ENCODE data around the gene ESYT3.

ESYT3 gene

DNA sequence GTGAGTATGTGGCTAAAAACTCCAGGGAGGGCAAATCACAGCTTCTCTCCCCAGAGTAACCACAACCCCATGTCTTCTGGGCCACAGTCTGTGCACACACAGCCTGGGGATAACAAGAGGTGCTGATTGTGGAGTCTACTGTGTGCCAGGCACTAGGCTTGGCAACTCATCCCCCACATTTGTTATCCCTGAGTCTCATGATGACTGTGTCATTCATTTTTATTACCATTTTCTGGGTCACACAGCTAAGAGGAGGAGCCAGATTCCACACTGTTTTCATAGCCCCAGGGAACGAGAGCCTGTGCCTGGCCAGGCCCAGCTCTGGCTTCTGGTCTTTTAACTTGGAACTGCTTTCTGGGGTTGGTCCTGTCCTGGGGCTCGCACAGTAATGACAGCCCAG lies 34.5 kb downstream of the ESYT3 start:
- no peak overlapping the region for H2AFZ ChIP-seq (ENCODE audit: low read depth, low read length, severe bottlenecking)
- no peak overlapping the region for H3K4me3 ChIP-seq (ENCODE audit: insufficient read depth, low read length, poor library complexity, severe bottlenecking)
- H3K27ac ChIP-seq (ENCODE audit: low read depth, low read length), result no peak overlapping the region
- H3K4me2 ChIP-seq (ENCODE audit: low read depth, low read length, poor library complexity, severe bottlenecking), result no peak overlapping the region
- H4K20me1 ChIP-seq (ENCODE audit: low read depth, low read length), result no peaks in the 10 kb centered on the region
- no peaks in the 10 kb centered on the region for H3K36me3 ChIP-seq (ENCODE audit: low read length)
- no peaks in the 10 kb centered on the region for H3K9me2 ChIP-seq (replicated peaks; ENCODE audit: insufficient read depth, low read length)
- H3F3A ChIP-seq (ENCODE audit: insufficient read depth), result no peaks in the 10 kb centered on the region
- no peak for TF ChIP-seq EZH2phosphoT487 (conservative IDR thresholded peaks at IDR 0.05; ENCODE audit: low read length)
- TF ChIP-seq, protein P1, sequence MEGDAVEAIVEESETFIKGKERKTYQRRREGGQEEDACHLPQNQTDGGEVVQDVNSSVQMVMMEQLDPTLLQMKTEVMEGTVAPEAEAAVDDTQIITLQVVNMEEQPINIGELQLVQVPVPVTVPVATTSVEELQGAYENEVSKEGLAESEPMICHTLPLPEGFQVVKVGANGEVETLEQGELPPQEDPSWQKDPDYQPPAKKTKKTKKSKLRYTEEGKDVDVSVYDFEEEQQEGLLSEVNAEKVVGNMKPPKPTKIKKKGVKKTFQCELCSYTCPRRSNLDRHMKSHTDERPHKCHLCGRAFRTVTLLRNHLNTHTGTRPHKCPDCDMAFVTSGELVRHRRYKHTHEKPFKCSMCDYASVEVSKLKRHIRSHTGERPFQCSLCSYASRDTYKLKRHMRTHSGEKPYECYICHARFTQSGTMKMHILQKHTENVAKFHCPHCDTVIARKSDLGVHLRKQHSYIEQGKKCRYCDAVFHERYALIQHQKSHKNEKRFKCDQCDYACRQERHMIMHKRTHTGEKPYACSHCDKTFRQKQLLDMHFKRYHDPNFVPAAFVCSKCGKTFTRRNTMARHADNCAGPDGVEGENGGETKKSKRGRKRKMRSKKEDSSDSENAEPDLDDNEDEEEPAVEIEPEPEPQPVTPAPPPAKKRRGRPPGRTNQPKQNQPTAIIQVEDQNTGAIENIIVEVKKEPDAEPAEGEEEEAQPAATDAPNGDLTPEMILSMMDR (IDR thresholded peaks at IDR 0.05; ENCODE audit: insufficient read depth, low read length, poor library complexity, severe bottlenecking), result no peak
- H3K27me3 ChIP-seq (ENCODE audit: low read length), result no peaks in the 10 kb centered on the region
- H3K79me2 ChIP-seq (ENCODE audit: insufficient read depth, low read length), result no peaks in the 10 kb centered on the region
- H3K9me3 ChIP-seq (ENCODE audit: insufficient read depth, low read length), result no peaks in the 10 kb centered on the region
- H3K9ac ChIP-seq (ENCODE audit: low read length), result no peak overlapping the region

- no peaks in the 10 kb centered on the region for H3K27me3 ChIP-seq (ENCODE audit: low read length)
These were observed 35.5 kb downstream of the ESYT3 start for GRCh38 chr3:138469874-138470273.

GRCh38 chr3:138470687-138471086 lies 36.3 kb downstream of the ESYT3 start:
- H2AFZ ChIP-seq (ENCODE audit: low read depth, low read length, severe bottlenecking), result no peak overlapping the region
- no peaks in the 10 kb centered on the region for H3K9me3 ChIP-seq (ENCODE audit: insufficient read depth, low read length)
- H3K9me2 ChIP-seq (replicated peaks; ENCODE audit: insufficient read depth, low read length), result no peaks in the 10 kb centered on the region
- H3F3A ChIP-seq (ENCODE audit: insufficient read depth), result no peaks in the 10 kb centered on the region
- no peaks in the 10 kb centered on the region for H3K36me3 ChIP-seq (ENCODE audit: low read length)
- no peak overlapping the region for H3K4me2 ChIP-seq (ENCODE audit: low read depth, low read length, poor library complexity, severe bottlenecking)
- H4K20me1 ChIP-seq (ENCODE audit: low read depth, low read length), result no peaks in the 10 kb centered on the region
- H3K27ac ChIP-seq (ENCODE audit: low read depth, low read length), result no peak overlapping the region
- TF ChIP-seq EZH2phosphoT487 (conservative IDR thresholded peaks at IDR 0.05; ENCODE audit: low read length), result no peak
- TF ChIP-seq, protein P1 (IDR thresholded peaks at IDR 0.05; ENCODE audit: insufficient read depth, low read length, poor library complexity, severe bottlenecking), result no peak
- no peak overlapping the region for H3K9ac ChIP-seq (ENCODE audit: low read length)
- no peak overlapping the region for H3K4me3 ChIP-seq (ENCODE audit: insufficient read depth, low read length, poor library complexity, severe bottlenecking)
- no peaks in the 10 kb centered on the region for H3K27me3 ChIP-seq (ENCODE audit: low read length)
- no peaks in the 10 kb centered on the region for H3K79me2 ChIP-seq (ENCODE audit: insufficient read depth, low read length)

More at GRCh38 chr3:138469874-138470273, 35.5 kb downstream of the ESYT3 start:
- no peaks in the 10 kb centered on the region for H3K9me2 ChIP-seq (replicated peaks; ENCODE audit: insufficient read depth, low read length)
- H2AFZ ChIP-seq (ENCODE audit: low read depth, low read length, severe bottlenecking), result no peak overlapping the region
- H3K4me3 ChIP-seq (ENCODE audit: insufficient read depth, low read length, poor library complexity, severe bottlenecking), result no peak overlapping the region
- no peaks in the 10 kb centered on the region for H4K20me1 ChIP-seq (ENCODE audit: low read depth, low read length)
- no peak for TF ChIP-seq EZH2phosphoT487 (conservative IDR thresholded peaks at IDR 0.05; ENCODE audit: low read length)
- TF ChIP-seq, protein P1 (IDR thresholded peaks at IDR 0.05; ENCODE audit: insufficient read depth, low read length, poor library complexity, severe bottlenecking), result no peak
- H3K27ac ChIP-seq (ENCODE audit: low read depth, low read length), result no peak overlapping the region
- no peak overlapping the region for H3K9ac ChIP-seq (ENCODE audit: low read length)
- no peaks in the 10 kb centered on the region for H3K36me3 ChIP-seq (ENCODE audit: low read length)
- H3K79me2 ChIP-seq (ENCODE audit: insufficient read depth, low read length), result no peaks in the 10 kb centered on the region
- H3F3A ChIP-seq (ENCODE audit: insufficient read depth), result no peaks in the 10 kb centered on the region
- no peaks in the 10 kb centered on the region for H3K9me3 ChIP-seq (ENCODE audit: insufficient read depth, low read length)
- no peak overlapping the region for H3K4me2 ChIP-seq (ENCODE audit: low read depth, low read length, poor library complexity, severe bottlenecking)
